ENCODE data around the gene ZNF224. TPM values are rescaled to one million over a fixed set of nuclear protein-coding genes. Genes with fewer than 3 reads are reported as not detected.

The ZNF224 gene
- total and polyA plus RNA-seq, 2 of the 13 experiments (the other 11 are each of a cell fraction or from before 2014, with no cell fraction given) = 13.0 to 16.1 TPM

- TF ChIP-seq CSRNP1 (CRISPR knock-in tag; IDR thresholded peaks at IDR 0.05) (no peak), AHR (CRISPR knock-in tag; IDR thresholded peaks at IDR 0.05) (peak; percentile 58; the same call in 1 of the 2 replicates), ZNF556 (CRISPR knock-in tag; IDR thresholded peaks at IDR 0.05; ENCODE audit: borderline replicate concordance) (peak; percentile 9; the same call in 1 of the 2 replicates), ZNF33A (CRISPR knock-in tag; IDR thresholded peaks at IDR 0.05; ENCODE audit: borderline replicate concordance) (0 out of 2 replicates have a peak, but pooled peaks have one; percentile 46), MXD4 (CRISPR knock-in tag; IDR thresholded peaks at IDR 0.05) (peak; percentile 47; the same call in 1 of the 2 replicates), ATRX (CRISPR knock-in tag; IDR thresholded peaks at IDR 0.05; ENCODE audit: borderline replicate concordance) (no peak), ZNF292 (CRISPR knock-in tag; IDR thresholded peaks at IDR 0.05; ENCODE audit: borderline replicate concordance, low read depth) (no peak; the same call in 1 of the 2 replicates), ZNF251 (CRISPR knock-in tag; IDR thresholded peaks at IDR 0.05) (no peak), ZNF12 (CRISPR knock-in tag; IDR thresholded peaks at IDR 0.05) (no peak; the same call in 1 of the 2 replicates), KDM5A (IDR thresholded peaks at IDR 0.05; ENCODE audit: borderline replicate concordance, low read length) (peak; percentile 67; the same call in 1 of the 2 replicates), CREB1 (IDR thresholded peaks at IDR 0.05) (no peak), CREB1 (CRISPR knock-in tag; IDR thresholded peaks at IDR 0.05) (peak; percentile 69), ZNF790 (CRISPR knock-in tag; IDR thresholded peaks at IDR 0.05; ENCODE audit: borderline replicate concordance) (0 out of 2 replicates have a peak, but pooled peaks have one; percentile 71), ZNF205 (CRISPR knock-in tag; IDR thresholded peaks at IDR 0.05) (peak; percentile 50; the same call in 1 of the 2 replicates), SPEN (CRISPR knock-in tag; IDR thresholded peaks at IDR 0.05; ENCODE audit: low read depth) (peak; percentile 74; the same call in 1 of the 2 replicates), ZNF784 (CRISPR knock-in tag; IDR thresholded peaks at IDR 0.05; ENCODE audit: borderline replicate concordance) (no peak), ZNF34 (CRISPR knock-in tag; IDR thresholded peaks at IDR 0.05; ENCODE audit: borderline replicate concordance) (no peak), JUNB (CRISPR knock-in tag; IDR thresholded peaks at IDR 0.05; ENCODE audit: borderline replicate concordance) (no peak), CENPT (CRISPR knock-in tag; IDR thresholded peaks at IDR 0.05; ENCODE audit: low read depth) (no peak), ZBTB38 (CRISPR knock-in tag; IDR thresholded peaks at IDR 0.05) (0 out of 2 replicates have a peak, but pooled peaks have one; percentile 12), NR2F6 (IDR thresholded peaks at IDR 0.05) (peak; percentile 47; the same call in 1 of the 2 replicates), NR2F6 (CRISPR knock-in tag; IDR thresholded peaks at IDR 0.05) (peak; percentile 39; the same call in 1 of the 2 replicates)
- TF ChIP-seq, protein P1, sequence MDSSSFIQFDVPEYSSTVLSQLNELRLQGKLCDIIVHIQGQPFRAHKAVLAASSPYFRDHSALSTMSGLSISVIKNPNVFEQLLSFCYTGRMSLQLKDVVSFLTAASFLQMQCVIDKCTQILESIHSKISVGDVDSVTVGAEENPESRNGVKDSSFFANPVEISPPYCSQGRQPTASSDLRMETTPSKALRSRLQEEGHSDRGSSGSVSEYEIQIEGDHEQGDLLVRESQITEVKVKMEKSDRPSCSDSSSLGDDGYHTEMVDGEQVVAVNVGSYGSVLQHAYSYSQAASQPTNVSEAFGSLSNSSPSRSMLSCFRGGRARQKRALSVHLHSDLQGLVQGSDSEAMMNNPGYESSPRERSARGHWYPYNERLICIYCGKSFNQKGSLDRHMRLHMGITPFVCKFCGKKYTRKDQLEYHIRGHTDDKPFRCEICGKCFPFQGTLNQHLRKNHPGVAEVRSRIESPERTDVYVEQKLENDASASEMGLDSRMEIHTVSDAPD (CRISPR knock-in tag; IDR thresholded peaks at IDR 0.05) = no peak
- TF ChIP-seq, protein P2, sequence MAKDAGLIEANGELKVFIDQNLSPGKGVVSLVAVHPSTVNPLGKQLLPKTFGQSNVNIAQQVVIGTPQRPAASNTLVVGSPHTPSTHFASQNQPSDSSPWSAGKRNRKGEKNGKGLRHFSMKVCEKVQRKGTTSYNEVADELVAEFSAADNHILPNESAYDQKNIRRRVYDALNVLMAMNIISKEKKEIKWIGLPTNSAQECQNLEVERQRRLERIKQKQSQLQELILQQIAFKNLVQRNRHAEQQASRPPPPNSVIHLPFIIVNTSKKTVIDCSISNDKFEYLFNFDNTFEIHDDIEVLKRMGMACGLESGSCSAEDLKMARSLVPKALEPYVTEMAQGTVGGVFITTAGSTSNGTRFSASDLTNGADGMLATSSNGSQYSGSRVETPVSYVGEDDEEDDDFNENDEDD (CRISPR knock-in tag; IDR thresholded peaks at IDR 0.05; ENCODE audit: borderline replicate concordance) = peak; percentile 28; the same call in 1 of the 2 replicates
Observed at GRCh38 chr19:44141191-44142058, 47.3 kb downstream of the ZNF224 start, which contains the start of gene ZNF234 (continued).

Data from HepG2 (cell line).